Measurements from ENCODE around the gene PLK5.
"Not testable (repeated sequence)": the region's sequence is repeated elsewhere in the genome, so short reads cannot be mapped to it uniquely, and the experiment has no call there.

The PLK5 gene, protein sequence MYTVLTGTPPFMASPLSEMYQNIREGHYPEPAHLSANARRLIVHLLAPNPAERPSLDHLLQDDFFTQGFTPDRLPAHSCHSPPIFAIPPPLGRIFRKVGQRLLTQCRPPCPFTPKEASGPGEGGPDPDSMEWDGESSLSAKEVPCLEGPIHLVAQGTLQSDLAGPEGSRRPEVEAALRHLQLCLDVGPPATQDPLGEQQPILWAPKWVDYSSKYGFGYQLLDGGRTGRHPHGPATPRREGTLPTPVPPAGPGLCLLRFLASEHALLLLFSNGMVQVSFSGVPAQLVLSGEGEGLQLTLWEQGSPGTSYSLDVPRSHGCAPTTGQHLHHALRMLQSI

DNA sequence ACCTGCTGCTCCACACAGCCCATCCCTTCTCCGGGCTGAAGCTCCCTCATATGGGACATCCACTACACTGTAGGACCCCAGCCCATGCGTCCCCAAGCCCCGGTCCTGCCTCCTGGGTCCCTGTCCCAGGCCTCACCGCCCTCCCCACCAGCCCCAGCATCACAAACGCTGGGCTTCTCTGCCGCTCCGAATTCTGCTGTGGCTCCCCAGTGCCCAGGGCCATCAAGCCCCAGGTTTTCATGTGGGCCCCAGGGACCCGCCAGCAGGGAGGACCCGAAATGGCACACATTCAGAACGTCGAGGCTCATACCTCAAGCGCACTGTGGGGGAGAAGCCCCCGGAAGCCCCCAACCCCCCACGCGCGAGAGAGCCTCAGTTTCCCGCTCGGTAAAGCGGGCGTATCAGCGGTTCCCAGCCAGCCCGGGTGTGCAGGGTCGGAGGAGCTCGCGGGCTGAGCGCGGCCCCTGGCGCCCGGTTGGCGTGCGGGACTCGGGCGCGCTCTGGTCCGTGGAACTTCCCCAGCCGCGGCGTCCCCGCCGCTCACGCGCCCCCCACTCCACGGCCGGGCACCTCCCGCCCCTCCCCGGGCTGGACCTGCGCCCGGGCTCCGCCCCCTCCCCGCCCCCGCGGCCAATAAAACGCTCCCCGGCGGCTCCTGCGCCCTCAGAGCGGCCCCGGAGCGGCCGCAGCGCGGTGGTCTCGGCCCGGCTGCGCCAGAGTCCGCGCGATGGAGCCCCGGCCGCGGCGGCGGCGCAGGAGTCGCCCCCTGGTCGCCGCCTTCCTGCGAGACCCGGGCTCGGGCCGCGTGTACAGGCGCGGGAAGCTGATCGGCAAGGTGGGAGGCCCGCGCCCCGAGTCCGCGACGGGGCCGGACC, at the start of gene PLK5:
TSS of gene PLK5 (plus strand) at position 666 of the 875 bp plus-strand sequence. CDS start 2,920 bp downstream, outside the sequence.
- DNase-seq, result no peak

DNA sequence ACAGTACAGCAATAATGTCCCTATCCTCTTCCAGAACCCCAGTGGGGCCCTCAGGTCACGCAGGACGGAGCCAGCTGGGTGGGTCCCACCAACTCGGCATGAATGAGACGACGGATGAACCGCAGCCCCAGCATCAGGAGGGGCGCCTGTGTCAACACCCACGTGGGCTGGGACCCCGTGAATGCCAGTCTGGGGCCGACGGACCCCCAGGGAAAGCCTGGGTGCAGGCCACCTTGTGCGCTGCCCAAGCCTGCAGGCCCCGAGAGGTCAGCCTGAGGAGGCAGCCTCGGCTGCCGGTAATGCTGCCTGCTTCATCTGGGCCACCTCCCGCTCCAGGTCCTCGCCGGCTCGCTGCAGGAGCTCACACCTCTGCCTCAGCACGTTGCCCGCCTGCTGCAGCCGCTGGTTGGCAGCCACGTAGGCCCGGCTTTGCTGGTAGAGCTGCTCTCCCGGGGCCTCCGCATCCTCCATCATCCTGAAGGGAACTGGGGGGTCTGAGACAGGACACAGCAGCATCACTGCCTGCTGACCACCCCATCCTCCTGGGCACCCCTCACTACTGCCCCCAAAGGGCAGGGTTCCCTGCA, 49.0 kb upstream of the PLK5 start:
- DNase-seq, result no peak

DNA sequence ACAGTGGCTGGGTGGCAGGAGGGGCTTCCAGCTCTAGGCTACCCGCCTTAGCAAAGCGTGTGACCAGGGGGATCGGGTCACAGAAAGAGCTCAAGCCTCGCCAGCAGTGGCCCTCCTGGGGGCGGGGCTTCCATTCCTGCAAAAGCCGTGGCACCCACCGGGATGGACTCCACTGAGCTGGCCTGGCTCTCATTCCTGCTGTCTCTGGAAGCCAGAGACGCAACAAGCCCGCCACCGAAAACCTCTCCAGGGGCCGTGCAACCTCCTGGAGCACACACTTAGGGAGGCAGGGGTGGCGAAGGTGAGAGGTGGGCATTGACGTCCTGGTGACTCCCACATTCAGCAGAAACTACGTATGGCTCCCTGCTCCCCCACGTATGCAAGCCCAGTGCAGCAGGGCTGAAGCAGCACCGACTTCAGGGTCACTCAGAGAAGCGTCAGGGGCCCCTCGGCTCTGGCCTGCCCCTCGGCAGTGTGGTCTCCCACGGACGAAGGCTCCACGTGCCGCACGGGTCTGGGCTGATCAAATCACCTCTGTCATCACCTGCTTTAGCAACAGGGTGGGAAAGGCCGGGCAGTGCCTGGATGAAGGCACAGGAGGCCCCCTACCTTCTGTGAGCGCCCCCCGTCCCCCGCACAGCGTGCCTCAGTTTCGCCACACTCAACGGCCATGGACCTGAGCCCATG, 48.0 kb upstream of the PLK5 start:
- no peak for DNase-seq

DNA sequence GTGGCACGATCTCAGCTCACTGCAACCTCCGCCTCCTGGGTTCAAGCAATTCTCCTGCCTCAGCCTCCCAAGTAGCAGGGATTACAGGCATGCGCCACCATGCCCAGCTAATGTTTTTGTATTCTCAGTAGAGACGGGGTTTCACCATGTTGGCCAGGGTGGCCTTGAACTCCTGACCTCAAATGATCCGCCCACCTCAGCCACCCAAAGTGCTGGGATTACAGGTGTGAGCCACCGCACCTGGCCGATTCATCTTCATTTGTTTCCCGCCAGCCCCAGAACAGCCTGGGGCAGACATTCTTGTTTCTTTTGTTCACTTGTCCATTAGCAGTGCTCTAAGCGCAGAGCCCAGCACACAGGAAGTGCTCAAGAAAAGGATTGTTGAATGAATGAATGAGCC, 46.8 kb upstream of the PLK5 start:
- not testable (repeated sequence) for DNase-seq

DNA sequence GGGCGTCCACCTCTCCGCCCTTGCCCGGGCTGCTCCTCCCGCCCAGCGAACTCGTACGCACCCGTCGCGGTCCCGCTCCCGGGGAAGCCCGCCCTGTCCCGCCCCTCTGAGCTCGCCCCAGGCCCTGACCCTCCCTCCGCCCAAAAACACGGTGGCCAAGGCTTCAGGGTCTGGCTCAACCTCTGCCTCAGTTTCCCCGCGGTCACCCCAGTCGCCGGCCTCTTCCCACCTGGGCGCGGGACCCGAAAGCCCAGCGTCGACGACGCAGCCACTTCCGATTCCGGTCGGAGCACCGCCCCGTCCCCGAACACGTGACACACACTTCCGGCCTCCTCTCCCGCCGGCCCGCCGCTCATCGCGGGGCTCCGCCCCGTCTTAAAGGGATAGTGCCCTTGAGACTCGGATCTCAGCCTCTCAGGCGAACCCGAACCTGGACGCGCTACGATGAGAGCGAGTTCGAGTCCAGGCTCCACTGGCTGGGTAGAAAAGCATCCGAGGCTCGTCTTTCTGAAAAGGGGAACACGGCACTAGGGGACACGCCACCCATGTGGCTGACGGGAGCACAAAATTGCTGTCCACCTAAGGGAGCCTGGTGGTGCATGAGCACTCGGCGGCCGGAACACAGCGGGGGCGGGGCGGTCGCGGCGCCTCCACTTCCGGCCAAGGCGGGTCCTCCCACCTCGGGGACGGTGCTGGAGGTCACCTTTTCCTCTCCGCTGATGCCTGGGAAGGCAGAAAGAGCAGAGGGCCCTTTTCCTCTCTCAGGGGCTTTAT, 44.8 kb upstream of the PLK5 start, which contains the start of gene C19orf25:
TSS of gene C19orf25 (minus strand) at position 282 of the 774 bp plus-strand sequence. CDS start 312 bp downstream, outside the sequence.
- peak; percentile 91 for DNase-seq

DNA sequence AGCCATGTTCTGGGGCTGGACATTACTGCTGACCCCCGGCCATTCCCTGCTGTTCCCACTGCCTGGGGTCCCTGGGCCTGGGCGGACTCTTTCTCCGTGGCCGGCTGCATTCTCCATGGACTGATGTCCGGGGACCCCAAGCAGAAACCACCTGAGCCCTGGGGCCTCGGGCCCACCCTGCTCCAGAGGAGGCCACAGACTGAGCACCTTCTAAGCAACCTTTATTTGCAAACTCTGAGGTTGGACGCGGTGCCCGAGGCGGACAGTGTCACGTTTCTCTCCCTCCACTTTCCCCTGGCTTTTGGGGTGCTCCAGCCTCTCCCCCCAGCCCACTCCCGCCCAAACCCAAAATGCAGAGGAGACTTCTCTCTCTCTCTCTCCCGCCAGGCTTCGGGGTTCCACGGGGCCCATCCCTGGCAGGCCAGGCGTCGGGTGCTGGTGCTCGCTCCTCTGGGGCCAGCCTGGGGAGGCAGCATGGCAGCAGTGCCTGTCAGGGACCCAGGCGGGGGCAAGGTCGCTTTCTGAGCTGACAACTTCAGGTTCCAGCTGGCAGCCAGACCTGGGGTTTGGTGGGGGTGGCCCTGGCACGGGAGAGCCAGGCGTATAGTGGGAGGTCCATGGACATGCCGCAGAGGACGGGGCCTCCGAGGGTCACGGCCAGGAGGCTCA, 42.5 kb upstream of the PLK5 start:
- DNase-seq, result no peak

DNA sequence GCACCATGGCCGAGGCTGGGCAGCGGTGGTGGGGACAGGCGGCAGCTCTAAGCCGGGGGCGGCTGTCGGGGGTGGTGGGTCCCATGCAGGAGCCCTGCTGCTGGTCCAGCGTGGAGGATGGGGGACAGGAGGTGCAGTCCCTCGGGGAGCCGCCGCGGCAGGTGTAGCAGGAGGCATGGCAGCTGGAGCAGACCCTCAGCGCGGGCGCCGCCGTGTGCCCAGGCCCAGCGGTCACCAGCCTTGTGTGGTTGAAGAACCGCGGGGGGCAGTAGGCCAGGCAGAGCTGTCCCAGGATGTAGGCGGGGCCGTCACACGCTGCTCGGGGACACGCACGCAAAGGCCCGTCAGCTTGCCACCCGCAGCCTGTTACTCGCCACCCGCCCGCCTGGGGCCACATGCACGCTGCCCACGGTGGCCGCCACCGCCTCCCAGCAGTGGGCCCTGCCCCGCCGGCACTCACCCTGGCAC, 42.0 kb upstream of the PLK5 start:
- no peak for DNase-seq

DNA sequence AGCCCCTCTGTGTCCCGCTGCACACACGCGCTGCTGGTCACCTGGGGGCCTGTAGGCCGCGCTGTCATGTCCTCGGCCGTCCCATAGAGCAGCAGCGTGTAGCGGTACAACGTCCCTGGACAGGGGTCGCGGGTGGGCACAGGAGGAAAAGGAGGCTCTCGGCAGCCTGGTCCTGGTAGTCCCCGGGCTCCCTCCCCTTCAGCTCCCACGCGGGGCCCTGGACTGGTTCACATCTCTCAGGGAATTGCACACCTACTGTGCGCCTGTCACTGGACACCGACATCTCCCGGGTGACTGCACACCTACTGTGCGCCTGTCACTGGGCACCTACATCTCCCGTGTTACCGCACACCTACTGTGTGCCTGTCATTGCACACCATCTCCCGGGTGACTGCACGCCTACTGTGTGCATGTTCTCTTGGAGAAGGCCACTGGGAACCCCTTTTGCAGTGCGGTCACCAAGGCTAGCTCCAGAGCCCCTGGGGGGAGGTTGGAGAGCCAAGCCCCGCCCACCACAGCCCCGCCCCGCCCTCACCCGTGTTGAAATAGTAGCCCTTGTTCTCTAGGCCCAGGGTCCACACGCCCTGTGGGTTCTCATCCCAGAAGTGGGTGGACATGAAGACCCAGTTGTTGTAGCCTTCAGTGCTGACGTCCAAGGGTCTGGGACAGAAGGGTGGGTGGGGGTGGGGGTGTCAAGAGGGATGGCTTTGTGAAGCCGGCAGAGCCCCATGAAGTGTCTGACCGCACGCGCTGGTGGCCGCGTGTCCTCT, 41.3 kb upstream of the PLK5 start:
- DNase-seq, result no peak

DNA sequence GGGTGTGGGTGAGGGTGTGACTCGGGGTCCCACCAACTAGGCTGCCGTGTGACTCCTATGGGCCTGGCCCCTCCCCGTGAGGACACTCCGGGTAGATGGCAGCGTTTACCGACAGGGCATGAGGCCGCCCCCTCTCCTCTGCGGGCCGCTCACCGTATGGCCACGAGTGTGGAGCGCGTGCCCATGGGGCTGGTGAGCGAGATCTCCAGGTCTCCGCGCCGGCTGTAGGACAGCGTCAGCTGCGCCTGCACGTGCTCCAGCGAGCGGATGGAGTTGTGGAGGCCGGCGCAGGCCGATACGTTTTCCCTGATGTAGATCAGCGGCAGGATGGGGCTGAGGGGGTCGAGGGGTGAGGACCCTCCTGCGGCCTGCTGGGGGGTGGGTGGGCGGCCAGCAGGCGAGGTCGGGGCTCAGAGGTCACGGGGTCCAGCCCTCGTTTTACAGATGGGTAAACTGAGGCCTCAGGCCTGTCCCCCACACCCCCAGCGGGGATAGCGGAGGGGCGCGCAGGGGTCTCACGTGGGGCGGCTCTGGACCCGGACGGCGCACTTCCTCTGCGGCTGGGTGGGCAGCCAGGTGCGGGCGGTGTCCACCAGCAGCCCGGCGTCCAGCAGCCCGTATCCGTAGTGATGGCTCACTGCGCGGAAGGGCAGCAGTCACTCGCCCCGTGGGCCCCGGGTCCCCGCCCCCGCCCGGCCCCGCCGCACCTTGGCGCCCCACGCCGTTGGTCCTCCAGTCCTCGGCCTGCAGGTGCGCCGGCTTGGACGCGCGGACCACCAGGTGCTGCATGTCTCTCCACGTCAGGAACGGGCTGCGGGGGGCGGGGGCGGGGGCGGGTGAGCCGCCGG, 40.5 kb upstream of the PLK5 start:
- DNase-seq, result no peak

DNA sequence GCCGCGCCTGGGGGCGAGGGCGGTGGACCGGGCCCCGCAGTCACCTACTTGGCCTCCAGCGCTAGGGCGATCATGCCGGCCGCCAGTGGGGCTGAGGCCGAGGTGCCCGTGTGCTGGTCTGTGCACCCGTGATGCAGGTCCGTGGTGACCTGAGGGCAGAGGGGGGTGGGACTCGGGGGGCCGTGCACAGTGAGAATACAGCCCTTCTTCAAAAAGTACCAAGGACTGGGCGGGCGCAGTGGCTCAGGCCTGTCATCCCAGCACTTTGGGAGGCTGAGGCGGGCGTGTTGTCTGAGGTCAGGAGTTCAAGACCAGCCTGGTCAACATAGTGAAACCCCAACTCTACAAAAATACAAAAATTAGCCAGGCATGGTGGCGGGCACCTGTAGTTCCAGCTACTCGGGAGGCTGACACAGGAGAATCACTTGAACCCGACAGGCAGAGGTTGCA, 39.9 kb upstream of the PLK5 start:
- no peak for DNase-seq

DNA sequence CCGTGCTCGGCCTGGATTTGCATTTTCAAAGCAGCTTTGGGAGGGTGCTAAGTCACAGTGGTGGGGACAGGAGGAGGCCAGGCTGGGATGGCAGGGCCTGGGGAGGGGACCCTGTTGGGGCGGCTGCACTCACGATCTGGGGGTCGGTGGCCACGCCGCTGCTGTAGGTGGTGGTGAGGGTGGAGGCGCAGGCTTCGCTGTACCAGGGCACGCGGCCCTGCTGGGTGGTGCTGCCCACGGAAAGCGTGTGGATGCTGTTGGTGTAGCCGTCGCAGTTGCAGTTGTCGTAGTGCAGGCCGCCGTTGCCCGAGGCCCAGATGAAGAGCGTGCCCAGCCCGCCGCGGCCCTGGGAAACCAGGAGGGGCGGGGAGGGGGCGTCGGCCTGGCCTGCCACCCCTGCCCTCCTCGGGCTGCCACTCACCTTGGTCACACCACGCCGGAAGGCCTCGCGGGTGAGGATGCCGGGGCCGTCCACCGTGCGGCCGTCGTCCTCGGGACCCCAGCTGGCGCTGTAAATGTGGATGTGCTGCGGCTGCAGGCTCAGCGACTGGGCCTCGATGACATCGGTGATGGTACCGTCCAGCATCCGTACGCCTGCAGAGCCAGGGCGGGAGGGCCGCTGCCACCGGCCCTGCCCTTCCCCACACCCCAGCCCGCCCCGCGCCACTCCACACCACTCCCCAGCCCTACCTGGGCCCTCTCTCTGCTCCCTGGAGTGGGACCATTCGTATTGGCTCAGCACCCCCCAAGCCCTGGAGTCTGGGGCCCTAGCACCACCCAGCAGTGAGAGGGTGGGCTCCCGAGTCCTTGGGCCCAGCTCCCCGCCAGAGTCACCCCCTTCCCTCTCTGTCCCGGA, 36.9 kb upstream of the PLK5 start:
- DNase-seq, result no peak

DNA sequence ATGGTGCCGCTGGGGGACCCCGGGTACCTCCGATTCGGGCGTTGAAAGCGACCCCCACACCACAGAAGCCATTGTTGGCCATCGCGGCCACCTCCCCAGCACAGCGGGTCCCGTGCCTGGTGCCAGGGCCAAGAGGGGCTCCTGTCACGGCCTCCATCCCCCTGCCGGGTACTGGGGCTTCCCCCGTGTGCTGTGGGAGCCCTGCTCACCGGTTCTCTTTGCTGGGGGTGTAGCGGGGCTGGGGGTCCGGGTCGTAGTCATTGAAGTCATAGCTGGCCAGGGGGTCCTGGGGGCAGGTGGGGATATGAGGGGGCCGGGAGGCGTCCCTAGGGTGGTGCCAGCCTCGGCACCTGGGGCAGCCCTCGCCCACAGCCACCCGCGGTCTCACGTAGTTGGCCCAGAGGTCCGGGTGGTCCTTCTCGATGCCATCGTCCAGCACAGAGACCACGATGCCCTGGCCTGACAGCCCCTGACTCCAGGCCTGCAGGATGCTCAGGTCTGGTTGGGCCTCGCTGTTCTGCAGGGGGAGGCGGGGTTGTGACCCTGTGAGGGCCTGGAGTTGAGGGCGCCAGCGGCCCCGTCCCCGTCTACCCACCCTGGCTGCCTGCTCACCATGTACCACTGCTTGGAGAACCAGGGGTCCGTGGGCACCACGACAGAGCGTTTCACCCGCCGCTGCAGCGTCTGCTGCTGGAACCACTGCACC, 36.1 kb upstream of the PLK5 start:
- DNase-seq, result no peak

DNA sequence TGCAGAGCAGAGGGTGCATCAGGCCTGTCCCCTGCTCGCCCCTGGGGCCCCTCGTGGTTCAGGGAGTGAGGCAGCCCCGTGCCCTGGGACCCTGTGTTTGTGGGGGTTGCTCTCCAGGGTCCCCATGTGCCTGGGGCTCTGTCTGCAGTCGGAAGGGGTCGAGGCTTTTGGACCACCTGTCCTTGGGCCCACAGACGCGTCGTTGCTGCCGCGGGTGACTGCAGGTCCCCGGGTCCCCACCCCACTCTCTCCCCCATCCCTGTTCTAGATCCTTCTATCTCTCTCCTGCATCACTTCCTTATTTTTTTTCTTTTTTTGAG, 35.6 kb upstream of the PLK5 start:
- no peak for DNase-seq

DNA sequence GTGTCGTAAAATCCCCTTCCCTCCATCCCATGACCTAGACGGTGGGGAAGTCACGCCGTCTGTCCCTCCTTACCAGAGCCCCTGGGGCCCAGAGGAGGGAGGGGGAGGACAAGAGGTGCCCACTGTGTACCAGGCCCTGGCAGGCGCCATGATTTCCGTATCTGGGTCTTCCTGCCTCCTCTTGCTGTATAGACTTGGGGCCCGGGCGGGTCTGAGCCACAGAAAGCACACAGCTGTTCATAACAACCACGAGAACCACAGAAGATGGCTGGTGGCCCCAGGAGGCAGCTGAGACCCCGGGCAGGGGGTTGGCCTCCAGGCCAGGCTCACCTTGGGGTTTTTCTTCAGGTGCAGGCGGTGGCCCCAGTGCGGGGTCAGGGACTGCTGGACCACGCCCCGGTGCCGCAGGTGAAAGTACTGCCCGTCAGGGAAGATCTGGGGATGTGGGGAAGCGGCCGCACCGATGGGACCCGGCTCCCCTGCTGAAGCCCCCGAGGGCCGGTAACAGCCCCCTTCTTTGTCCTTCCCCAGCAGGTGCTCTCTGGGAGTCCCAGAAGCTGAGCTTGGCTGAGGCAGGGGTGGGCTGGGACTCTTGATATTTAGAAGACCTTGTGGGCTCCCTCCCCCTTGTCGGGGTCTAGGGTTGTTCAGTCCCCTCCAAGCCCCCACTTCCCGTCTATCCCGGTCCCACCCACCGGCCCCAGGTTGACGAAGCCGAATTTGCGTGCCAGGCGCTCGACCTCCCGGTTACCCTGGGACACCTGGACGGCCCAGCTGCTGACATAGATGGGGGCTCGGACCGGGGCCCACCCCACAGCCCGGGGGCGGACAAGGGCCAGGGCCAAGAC, 34.2 kb upstream of the PLK5 start:
- no peak for DNase-seq

DNA sequence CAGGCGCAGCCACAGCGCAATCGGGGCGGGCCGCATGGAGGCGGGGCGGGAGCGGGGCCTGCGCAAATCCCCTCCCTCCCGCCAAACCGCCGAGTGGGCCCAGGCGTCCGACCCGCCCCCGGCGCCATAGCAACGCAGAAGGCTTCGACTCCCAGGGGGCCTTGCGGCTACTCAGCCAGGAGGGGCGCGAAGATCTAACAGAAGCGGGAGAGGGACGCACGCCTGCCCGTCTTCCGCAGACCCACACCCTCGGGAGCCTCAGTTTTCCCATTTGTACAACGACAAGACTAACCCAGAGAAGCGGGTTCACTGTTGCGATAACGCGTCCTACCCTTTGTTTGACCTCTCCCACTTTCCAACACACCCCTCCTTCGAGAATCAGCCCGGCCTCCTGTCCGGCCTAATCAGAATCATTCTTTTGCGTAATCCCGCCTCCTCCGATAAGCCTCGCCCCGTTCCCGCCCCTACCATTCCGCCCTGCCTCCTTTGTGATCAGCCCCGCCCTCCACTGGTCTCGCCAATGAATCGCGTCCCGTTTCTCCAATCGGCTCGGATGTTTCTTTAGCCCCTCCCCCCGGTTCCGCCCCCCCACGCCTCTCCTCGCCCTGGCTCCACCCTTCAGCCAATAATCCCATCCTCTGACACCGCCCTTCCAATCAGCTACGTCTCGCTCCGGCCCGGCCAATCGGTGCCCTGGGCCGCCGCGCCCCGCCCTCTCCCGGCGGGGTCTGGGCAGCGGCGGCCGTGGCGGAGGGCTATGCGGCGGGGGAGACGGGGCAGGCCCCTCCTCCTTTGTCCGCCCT, 33.4 kb upstream of the PLK5 start, which contains the start of gene PCSK4:
TSS of gene PCSK4 (minus strand) at position 40 of the 803 bp plus-strand sequence. CDS start at position 36, 4 bp downstream.
- DNase-seq, result peak; percentile 96

Measured in NCI-H774 (cell line).